ENCODE data around the gene HRK. TPM values are rescaled to one million over a fixed set of nuclear protein-coding genes. Genes with fewer than 3 reads are reported as not detected.

The HRK gene
- total and polyA plus RNA-seq, 2 of the 13 experiments (the other 11 are each of a cell fraction or from before 2014, with no cell fraction given): 0.02 TPM; not detected in 1

- TF ChIP-seq MEIS2 (CRISPR knock-in tag; IDR thresholded peaks at IDR 0.05) (peak; percentile 55; the same call in 1 of the 2 replicates), CENPX (CRISPR knock-in tag; IDR thresholded peaks at IDR 0.05) (no peak), ZMYM2 (CRISPR knock-in tag; IDR thresholded peaks at IDR 0.05) (peak; percentile 57; the same call in 1 of the 2 replicates), SMC3 (IDR thresholded peaks at IDR 0.05; ENCODE audit: low read length) (no peak), ZNF776 (CRISPR knock-in tag; IDR thresholded peaks at IDR 0.05) (peak; percentile 82; the same call in 1 of the 2 replicates), ZNF766 (CRISPR knock-in tag; IDR thresholded peaks at IDR 0.05; ENCODE audit: borderline replicate concordance) (peak; percentile 81; the same call in 1 of the 2 replicates), ZNF101 (CRISPR knock-in tag; IDR thresholded peaks at IDR 0.05; ENCODE audit: borderline replicate concordance, low read depth) (0 out of 2 replicates have a peak, but pooled peaks have one; percentile 70), TFDP1 (CRISPR knock-in tag; IDR thresholded peaks at IDR 0.05; ENCODE audit: borderline replicate concordance) (peak; percentile 83; the same call in 1 of the 2 replicates), ZNF782 (CRISPR knock-in tag; IDR thresholded peaks at IDR 0.05; ENCODE audit: borderline replicate concordance) (peak; percentile 72; the same call in 1 of the 2 replicates), TEAD3 (CRISPR knock-in tag; optimal IDR thresholded peaks at IDR 0.05; ENCODE audit: borderline replicate concordance) (peak; percentile 26), GATAD2A (CRISPR knock-in tag; IDR thresholded peaks at IDR 0.05) (peak; percentile 57), ZNF83 (CRISPR knock-in tag; IDR thresholded peaks at IDR 0.05; ENCODE audit: borderline replicate concordance) (0 out of 2 replicates have a peak, but pooled peaks have one; percentile 74), ZSCAN25 (CRISPR knock-in tag; IDR thresholded peaks at IDR 0.05) (no peak), ZSCAN29 (CRISPR knock-in tag; conservative IDR thresholded peaks at IDR 0.05) (0 out of 2 replicates have a peak, but pooled peaks have one; percentile 37), ZNF850 (CRISPR knock-in tag; conservative IDR thresholded peaks at IDR 0.05) (0 out of 2 replicates have a peak, but pooled peaks have one; percentile 71), ZNF34 (CRISPR knock-in tag; IDR thresholded peaks at IDR 0.05; ENCODE audit: borderline replicate concordance) (no peak; the same call in 1 of the 2 replicates), ZSCAN22 (CRISPR knock-in tag; IDR thresholded peaks at IDR 0.05) (peak; percentile 32; the same call in 1 of the 2 replicates), DMAP1 (CRISPR knock-in tag; IDR thresholded peaks at IDR 0.05) (peak; percentile 97), TIGD3 (CRISPR knock-in tag; IDR thresholded peaks at IDR 0.05; ENCODE audit: borderline replicate concordance) (no peak), ZNF567 (CRISPR knock-in tag; IDR thresholded peaks at IDR 0.05; ENCODE audit: borderline replicate concordance) (peak; percentile 83; the same call in 1 of the 2 replicates), TCF7 (IDR thresholded peaks at IDR 0.05; ENCODE audit: low read depth) (no peak), ZNF746 (CRISPR knock-in tag; IDR thresholded peaks at IDR 0.05) (no peak), GATAD1 (CRISPR knock-in tag; IDR thresholded peaks at IDR 0.05) (peak; percentile 90), ZNF672 (CRISPR knock-in tag; IDR thresholded peaks at IDR 0.05) (no peak)
- TF ChIP-seq, protein P1, sequence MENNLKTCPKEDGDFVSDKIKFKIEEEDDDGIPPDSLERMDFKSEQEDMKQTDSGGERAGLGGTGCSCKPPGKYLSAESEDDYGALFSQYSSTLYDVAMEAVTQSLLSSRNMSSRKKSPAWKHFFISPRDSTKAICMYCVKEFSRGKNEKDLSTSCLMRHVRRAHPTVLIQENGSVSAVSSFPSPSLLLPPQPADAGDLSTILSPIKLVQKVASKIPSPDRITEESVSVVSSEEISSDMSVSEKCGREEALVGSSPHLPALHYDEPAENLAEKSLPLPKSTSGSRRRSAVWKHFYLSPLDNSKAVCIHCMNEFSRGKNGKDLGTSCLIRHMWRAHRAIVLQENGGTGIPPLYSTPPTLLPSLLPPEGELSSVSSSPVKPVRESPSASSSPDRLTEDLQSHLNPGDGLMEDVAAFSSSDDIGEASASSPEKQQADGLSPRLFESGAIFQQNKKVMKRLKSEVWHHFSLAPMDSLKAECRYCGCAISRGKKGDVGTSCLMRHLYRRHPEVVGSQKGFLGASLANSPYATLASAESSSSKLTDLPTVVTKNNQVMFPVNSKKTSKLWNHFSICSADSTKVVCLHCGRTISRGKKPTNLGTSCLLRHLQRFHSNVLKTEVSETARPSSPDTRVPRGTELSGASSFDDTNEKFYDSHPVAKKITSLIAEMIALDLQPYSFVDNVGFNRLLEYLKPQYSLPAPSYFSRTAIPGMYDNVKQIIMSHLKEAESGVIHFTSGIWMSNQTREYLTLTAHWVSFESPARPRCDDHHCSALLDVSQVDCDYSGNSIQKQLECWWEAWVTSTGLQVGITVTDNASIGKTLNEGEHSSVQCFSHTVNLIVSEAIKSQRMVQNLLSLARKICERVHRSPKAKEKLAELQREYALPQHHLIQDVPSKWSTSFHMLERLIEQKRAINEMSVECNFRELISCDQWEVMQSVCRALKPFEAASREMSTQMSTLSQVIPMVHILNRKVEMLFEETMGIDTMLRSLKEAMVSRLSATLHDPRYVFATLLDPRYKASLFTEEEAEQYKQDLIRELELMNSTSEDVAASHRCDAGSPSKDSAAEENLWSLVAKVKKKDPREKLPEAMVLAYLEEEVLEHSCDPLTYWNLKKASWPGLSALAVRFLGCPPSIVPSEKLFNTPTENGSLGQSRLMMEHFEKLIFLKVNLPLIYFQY (CRISPR knock-in tag; IDR thresholded peaks at IDR 0.05; ENCODE audit: borderline replicate concordance): no peak
Measured at GRCh38 chr12:116910645-116911451, 29.6 kb upstream of the HRK start, which contains the start of gene FBXW8 (continued).
